BE2C (cell line): ENCODE measurements around the gene ACOT7.

ENCODE experiments used
- DNase-seq: peaks from one replicate; pipeline ENCODE4 v3.0.0-alpha.2; 2020
- H3K27me3 ChIP-seq: fragments of 250-450 bp; sonication (Bioruptor Pico); 2 replicates; pipeline ENCODE4 v1.5.1; 2020; ENCODE audit warnings: mild to moderate bottlenecking
- H3K36me3 ChIP-seq: fragments of 250-450 bp; sonication (Bioruptor Pico); 2 replicates; pipeline ENCODE4 v1.5.1; 2020; ENCODE audit warnings: mild to moderate bottlenecking
- H3K4me1 ChIP-seq: fragments of 250-450 bp; sonication (Bioruptor Pico); 2 replicates; pipeline ENCODE4 v1.5.1; 2020
- H3K4me3 ChIP-seq: 2 replicates; pipeline ENCODE4 v1.5.1; 2011; ENCODE audit warnings: low read depth, low read length
- H3K9me3 ChIP-seq: fragments of 250-450 bp; sonication (Bioruptor Pico); 2 replicates; pipeline ENCODE4 v1.5.1; 2020
- CTCF ChIP-seq: IDR thresholded peaks from 2 replicates; pipeline ENCODE4 v1.5.1; 2012; ENCODE audit warnings: mild to moderate bottlenecking, low read depth, low read length

The ACOT7 gene

GRCh38 chr1:6260961-6261614 lies 132.5 kb downstream of the ACOT7 start, which contains the start of gene GPR153:
Gene GPR153 (minus strand): TSS chr1:6261098. CDS start chr1:6254905, 6,193 bp downstream.
- Histone ChIP-seq H3K36me3 (no peaks in the 10 kb centered on the region), H3K4me1 (no peaks in the 10 kb centered on the region), H3K9me3 (no peaks in the 10 kb centered on the region), H3K4me3 (peak within 1 kb of the TSS; percentile 44), H3K27me3 (no peaks in the 10 kb centered on the region)
- no peak for TF ChIP-seq CTCF
- DNase-seq: no peak

- no peaks in the 10 kb centered on the region for H3K9me3 ChIP-seq
- no peaks in the 10 kb centered on the region for H3K27me3 ChIP-seq
- H3K36me3 ChIP-seq: no peaks in the 10 kb centered on the region
- no peak for DNase-seq
- H3K4me3 ChIP-seq: peak overlapping the region; percentile 44
- TF ChIP-seq CTCF: no peak
- H3K4me1 ChIP-seq: no peaks in the 10 kb centered on the region
Measured at GRCh38 chr1:6260433-6260934, 133.1 kb downstream of the ACOT7 start.

- H3K4me3 ChIP-seq: peak overlapping the region; percentile 44; the same call in 1 of the 2 replicates
- peak; percentile 66 for DNase-seq
- no peaks in the 10 kb centered on the region for H3K4me1 ChIP-seq
- no peak for TF ChIP-seq CTCF
- no peaks in the 10 kb centered on the region for H3K27me3 ChIP-seq
- no peaks in the 10 kb centered on the region for H3K9me3 ChIP-seq
- H3K36me3 ChIP-seq: no peaks in the 10 kb centered on the region
Measured at GRCh38 chr1:6259491-6260362, 133.8 kb downstream of the ACOT7 start.

GRCh38 chr1:6258675-6259074 lies 134.9 kb downstream of the ACOT7 start:
- Histone ChIP-seq H3K36me3 (no peaks in the 10 kb centered on the region), H3K9me3 (no peaks in the 10 kb centered on the region), H3K27me3 (no peaks in the 10 kb centered on the region), H3K4me3 (no peak overlapping the region), H3K4me1 (no peaks in the 10 kb centered on the region)
- DNase-seq: no peak
- no peak for TF ChIP-seq CTCF

GRCh38 chr1:6257541-6258069 lies 136.0 kb downstream of the ACOT7 start:
- Histone ChIP-seq H3K27me3 (no peaks in the 10 kb centered on the region), H3K4me1 (no peaks in the 10 kb centered on the region), H3K4me3 (no peak overlapping the region), H3K36me3 (no peaks in the 10 kb centered on the region), H3K9me3 (no peaks in the 10 kb centered on the region)
- DNase-seq: no peak
- TF ChIP-seq CTCF: no peak
